ENCODE measurements around the gene TPGS2. TPM values are rescaled to one million over a fixed set of nuclear protein-coding genes. Genes with fewer than 3 reads are reported as not detected.
A peak's percentile ranks its signal among the peaks of the same experiment; 100 is the strongest.

The TPGS2 gene
- total and polyA plus RNA-seq, 2 of the 13 experiments (the other 11 are each of a cell fraction or from before 2014, with no cell fraction given) = 73.3 to 137 TPM

- TF ChIP-seq ZNF800 (CRISPR knock-in tag; IDR thresholded peaks at IDR 0.05) (no peak), HNF1A (IDR thresholded peaks at IDR 0.05; ENCODE audit: low read depth) (no peak), HNF1A (CRISPR knock-in tag; IDR thresholded peaks at IDR 0.05; ENCODE audit: borderline replicate concordance) (no peak), ZNF780A (CRISPR knock-in tag; IDR thresholded peaks at IDR 0.05) (no peak), PATZ1 (CRISPR knock-in tag; IDR thresholded peaks at IDR 0.05) (no peak), ZNF18 (CRISPR knock-in tag; IDR thresholded peaks at IDR 0.05; ENCODE audit: insufficient replicate concordance) (peak; percentile 29), TEAD2 (CRISPR knock-in tag; IDR thresholded peaks at IDR 0.05) (no peak)
Measured at GRCh38 chr18:36761186-36761698, 67.6 kb downstream of the TPGS2 start (continued).
